Heart left ventricle (tissue), 13 donors: ENCODE results near the gene PHLDA2.

Experiments used
- POLR2A ChIP-seq, 2 donors: fragments of 450-650 bp; IDR thresholded peaks; one replicate each; pipeline ENCODE4 v1.6.1; 2017; ENCODE audit warnings: antibody characterized with exemption in 2 of 2, mild to moderate bottlenecking in 2 of 2, moderate library complexity in 2 of 2
- TF ChIP-seq, protein P1 (sequence below), 12 donors: fragments of 200-600 bp; sonication (generic) in 4 of 12; IDR thresholded peaks; one replicate each; pipeline versions ENCODE4 v1.5.0 to v1.8.0; 2018 to 2022; ENCODE audit warnings: antibody characterized with exemption in 12 of 12, mild to moderate bottlenecking in 5 of 12
- donor health status: ischemic (EF 13 %, LVEDD 7.1; RV severe dilation, severe dysfunction).
- donor health status: DM: no; HTN: yes; CAD: no.
- donor health status: DM: no; HTN: no; CAD: no.
- donor health status: ischemic (EF 25% LVEDD 6.9; RV normal size, moderate dysfunction).
- donor health status: ischemic (EF 25% LVEDD 5.7; RV mildly dilated, moderate dysfunction).
- donor health status: ischemic (EF 35%, LVEDD 5.7; RV mildly dilated, moderate dysfunction).
- donor health status: nonischemic (EF 11% LVEDD 7.7; RV severe dilation, severe dysfunction).
- donor health status: DM: yes; HTN: yes; CAD: no.
- donor health status: PGD.
- donor health status: ischemic (EF 29% LVEDD 5.4; RV normal size, mild dysfunction).
- donor health status: nonischemic (EF 23%, LVEDD 6.1; RV moderate dilation, normal function).

DNA sequence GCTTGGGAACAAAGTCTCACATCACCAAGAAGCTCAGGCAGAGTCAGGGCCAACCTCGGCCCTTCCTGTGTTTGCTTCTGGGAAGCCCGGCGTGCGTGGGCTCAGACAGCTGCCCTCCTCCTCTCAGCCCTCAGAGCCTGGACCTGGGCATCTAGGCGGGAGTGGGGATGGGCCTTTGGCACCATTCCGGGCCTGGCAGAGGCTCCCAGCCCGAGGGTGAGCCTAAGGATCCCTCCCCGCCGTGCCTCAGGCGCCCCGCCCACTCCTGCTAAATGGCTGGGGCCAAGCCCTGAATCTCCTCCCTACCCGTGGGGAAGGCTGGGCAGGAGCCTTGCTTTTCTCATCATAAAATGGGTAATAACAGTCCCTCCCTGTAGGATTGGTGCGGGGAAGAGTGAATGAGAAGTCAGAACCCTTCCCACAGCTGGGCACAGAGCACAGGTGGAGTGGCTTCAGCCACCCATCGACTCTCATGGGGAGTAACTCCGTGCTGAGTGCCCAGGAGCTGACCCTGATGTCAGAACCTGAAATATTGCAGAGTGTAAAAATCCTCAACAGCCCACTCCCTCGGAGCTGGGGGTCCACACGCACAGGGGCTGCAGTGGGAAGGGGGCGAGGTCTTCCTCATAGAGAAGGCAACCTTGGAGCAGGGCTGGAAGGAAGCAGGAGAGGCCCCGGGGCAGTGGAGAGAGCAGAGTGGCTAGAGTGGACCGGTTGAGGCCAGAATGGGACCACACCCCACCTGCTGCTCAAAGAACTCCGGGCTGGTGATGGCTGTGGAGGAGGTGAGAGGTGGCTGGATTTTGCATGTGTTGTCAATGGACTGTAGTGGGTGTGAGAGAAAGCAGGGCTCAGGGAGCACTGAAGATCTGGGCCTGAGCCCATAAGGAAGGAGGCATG, 24.8 kb downstream of the PHLDA2 start:
- TF ChIP-seq POLR2A (IDR thresholded peaks at IDR 0.05), result no peak
- TF ChIP-seq, protein P1, sequence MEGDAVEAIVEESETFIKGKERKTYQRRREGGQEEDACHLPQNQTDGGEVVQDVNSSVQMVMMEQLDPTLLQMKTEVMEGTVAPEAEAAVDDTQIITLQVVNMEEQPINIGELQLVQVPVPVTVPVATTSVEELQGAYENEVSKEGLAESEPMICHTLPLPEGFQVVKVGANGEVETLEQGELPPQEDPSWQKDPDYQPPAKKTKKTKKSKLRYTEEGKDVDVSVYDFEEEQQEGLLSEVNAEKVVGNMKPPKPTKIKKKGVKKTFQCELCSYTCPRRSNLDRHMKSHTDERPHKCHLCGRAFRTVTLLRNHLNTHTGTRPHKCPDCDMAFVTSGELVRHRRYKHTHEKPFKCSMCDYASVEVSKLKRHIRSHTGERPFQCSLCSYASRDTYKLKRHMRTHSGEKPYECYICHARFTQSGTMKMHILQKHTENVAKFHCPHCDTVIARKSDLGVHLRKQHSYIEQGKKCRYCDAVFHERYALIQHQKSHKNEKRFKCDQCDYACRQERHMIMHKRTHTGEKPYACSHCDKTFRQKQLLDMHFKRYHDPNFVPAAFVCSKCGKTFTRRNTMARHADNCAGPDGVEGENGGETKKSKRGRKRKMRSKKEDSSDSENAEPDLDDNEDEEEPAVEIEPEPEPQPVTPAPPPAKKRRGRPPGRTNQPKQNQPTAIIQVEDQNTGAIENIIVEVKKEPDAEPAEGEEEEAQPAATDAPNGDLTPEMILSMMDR (IDR thresholded peaks at IDR 0.05), result no peak
